Measurements from ENCODE around the gene DNAJC3. TPM values are rescaled to one million over a fixed set of nuclear protein-coding genes. Genes with fewer than 3 reads are reported as not detected.
"Not testable (repeated sequence)": the region's sequence is repeated elsewhere in the genome, so short reads cannot be mapped to it uniquely, and the experiment has no call there.

The DNAJC3 gene
- total RNA-seq, 4 donors from 2014 or later, result 15.7 to 21.6 (median 20.5) TPM

GRCh38 chr13:95756072-95756471 lies 79.1 kb downstream of the DNAJC3 start:
- Histone ChIP-seq H3K27ac (no peak overlapping the region), H3K4me3 (no peak overlapping the region), H3K36me3 (no peaks in the 10 kb centered on the region), H3K4me1 (peaks cover 15 to 22% of the 10 kb centered on the region in 2 donors), H3K9me3 (no peaks in the 10 kb centered on the region), H3K27me3 (no peaks in the 10 kb centered on the region)
- TF ChIP-seq, protein P1, sequence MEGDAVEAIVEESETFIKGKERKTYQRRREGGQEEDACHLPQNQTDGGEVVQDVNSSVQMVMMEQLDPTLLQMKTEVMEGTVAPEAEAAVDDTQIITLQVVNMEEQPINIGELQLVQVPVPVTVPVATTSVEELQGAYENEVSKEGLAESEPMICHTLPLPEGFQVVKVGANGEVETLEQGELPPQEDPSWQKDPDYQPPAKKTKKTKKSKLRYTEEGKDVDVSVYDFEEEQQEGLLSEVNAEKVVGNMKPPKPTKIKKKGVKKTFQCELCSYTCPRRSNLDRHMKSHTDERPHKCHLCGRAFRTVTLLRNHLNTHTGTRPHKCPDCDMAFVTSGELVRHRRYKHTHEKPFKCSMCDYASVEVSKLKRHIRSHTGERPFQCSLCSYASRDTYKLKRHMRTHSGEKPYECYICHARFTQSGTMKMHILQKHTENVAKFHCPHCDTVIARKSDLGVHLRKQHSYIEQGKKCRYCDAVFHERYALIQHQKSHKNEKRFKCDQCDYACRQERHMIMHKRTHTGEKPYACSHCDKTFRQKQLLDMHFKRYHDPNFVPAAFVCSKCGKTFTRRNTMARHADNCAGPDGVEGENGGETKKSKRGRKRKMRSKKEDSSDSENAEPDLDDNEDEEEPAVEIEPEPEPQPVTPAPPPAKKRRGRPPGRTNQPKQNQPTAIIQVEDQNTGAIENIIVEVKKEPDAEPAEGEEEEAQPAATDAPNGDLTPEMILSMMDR (IDR thresholded peaks at IDR 0.05 in 4 of 5, conservative IDR thresholded peaks at IDR 0.05 in 1 of 5), result no peak
- TF ChIP-seq POLR2A (IDR thresholded peaks at IDR 0.05), result no peak
- intact Hi-C loops (cut with DNase I; ENCODE audit: low total_unique reads), result no loop called here
- in situ Hi-C loops (cut with MboI; ENCODE audit: low sequenced_read_pairs in 4 of 4), result no loop called here
- ATAC-seq, result no peak
- DNase-seq, result no peak

DNA sequence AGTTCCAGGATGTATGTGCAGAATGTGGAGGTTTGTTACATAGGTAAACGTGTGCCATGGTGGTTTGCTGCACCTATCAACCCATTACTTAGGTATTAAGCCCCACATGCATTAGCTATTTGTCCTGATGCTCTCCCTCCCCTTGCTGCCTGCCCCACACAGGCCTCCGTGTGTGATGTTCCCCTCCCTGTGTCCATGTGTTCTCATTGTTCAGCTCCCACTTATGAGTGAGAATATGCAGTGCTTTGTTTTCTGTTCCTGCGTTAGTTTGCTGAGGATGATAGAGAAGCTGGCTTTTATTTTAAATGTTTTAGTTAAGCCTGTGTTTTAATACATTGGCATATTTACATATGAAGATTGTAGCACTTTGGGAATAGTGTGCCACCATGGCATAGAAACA lies 85.7 kb downstream of the DNAJC3 start:
- H3K4me1 ChIP-seq; in situ Hi-C loops (cut with MboI; ENCODE audit: low sequenced_read_pairs in 4 of 4); H3K27me3 ChIP-seq; DNase-seq; intact Hi-C loops (cut with DNase I; ENCODE audit: low total_unique reads); H3K27ac ChIP-seq; H3K4me3 ChIP-seq; ATAC-seq; H3K9me3 ChIP-seq: not testable (repeated sequence)
- H3K36me3 ChIP-seq, result peaks cover 0 to 47% of the 10 kb centered on the region in 2 donors

- H3K27me3 ChIP-seq, result no peaks in the 10 kb centered on the region
- H3K27ac ChIP-seq, result no peak overlapping the region
- intact Hi-C loops (cut with DNase I; ENCODE audit: low total_unique reads), result no loop called here
- no peaks in the 10 kb centered on the region for H3K4me1 ChIP-seq
- in situ Hi-C loops (cut with MboI; ENCODE audit: low sequenced_read_pairs in 4 of 4), result no loop called here
- no peaks in the 10 kb centered on the region for H3K9me3 ChIP-seq
- no peak for TF ChIP-seq POLR2A (IDR thresholded peaks at IDR 0.05)
- TF ChIP-seq, protein P1 (IDR thresholded peaks at IDR 0.05 in 4 of 5, conservative IDR thresholded peaks at IDR 0.05 in 1 of 5), result no peak
- ATAC-seq (no peak), DNase-seq (no peak)
- H3K4me3 ChIP-seq, result no peak overlapping the region
- H3K36me3 ChIP-seq, result peaks cover 0 to 56% of the 10 kb centered on the region in 2 donors
These were observed 86.7 kb downstream of the DNAJC3 start for GRCh38 chr13:95763601-95764000.

DNA sequence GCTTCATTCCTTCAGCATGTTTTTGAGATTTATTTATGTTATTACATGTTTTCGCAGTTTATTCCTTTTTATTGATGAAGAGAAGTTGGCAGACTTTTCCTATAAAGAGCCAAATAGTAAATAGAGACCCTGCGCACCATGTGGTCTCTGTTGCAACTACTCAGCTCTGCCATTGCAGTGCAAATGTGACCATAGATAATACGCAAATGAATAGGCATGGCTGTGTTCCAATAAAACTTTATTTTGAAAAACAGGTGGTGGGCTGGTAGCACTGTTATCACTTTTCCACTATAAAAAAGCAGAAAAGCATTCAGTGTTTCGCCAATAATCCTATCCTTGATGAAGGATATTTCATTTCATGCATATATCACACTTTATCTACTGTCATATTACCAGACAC lies 95.0 kb downstream of the DNAJC3 start:
- peaks cover 0 to 22% of the 10 kb centered on the region in 2 donors for H3K36me3 ChIP-seq
- no peaks in the 10 kb centered on the region for H3K27me3 ChIP-seq
- intact Hi-C loops (cut with DNase I; ENCODE audit: low total_unique reads), result no loop called here
- DNase-seq (no peak), ATAC-seq (no peak)
- no peaks in the 10 kb centered on the region for H3K4me1 ChIP-seq
- no peak overlapping the region for H3K27ac ChIP-seq
- TF ChIP-seq, protein P1 (IDR thresholded peaks at IDR 0.05 in 4 of 5, conservative IDR thresholded peaks at IDR 0.05 in 1 of 5), result no peak
- no peak for TF ChIP-seq POLR2A (IDR thresholded peaks at IDR 0.05)
- H3K4me3 ChIP-seq, result no peak overlapping the region
- in situ Hi-C loops (cut with MboI; ENCODE audit: low sequenced_read_pairs in 4 of 4), result no loop called here
- H3K9me3 ChIP-seq, result no peaks in the 10 kb centered on the region

GRCh38 chr13:95779522-95779921 lies 102.6 kb downstream of the DNAJC3 start:
- Histone ChIP-seq H3K4me3 (no peak overlapping the region), H3K27me3 (no peaks in the 10 kb centered on the region), H3K27ac (no peak overlapping the region), H3K4me1 (no peaks in the 10 kb centered on the region), H3K9me3 (no peaks in the 10 kb centered on the region), H3K36me3 (peaks cover 0 to 9% of the 10 kb centered on the region in 2 donors)
- intact Hi-C loops (cut with DNase I; ENCODE audit: low total_unique reads), result no loop called here
- ATAC-seq (no peak), DNase-seq (no peak)
- in situ Hi-C loops (cut with MboI; ENCODE audit: low sequenced_read_pairs in 4 of 4), result no loop called here
- no peak for TF ChIP-seq POLR2A (IDR thresholded peaks at IDR 0.05)
- TF ChIP-seq, protein P1 (IDR thresholded peaks at IDR 0.05 in 4 of 5, conservative IDR thresholded peaks at IDR 0.05 in 1 of 5), result no peak

All from gastrocnemius medialis (tissue), 4 donors.